DOHH2 (cell line): Measurements from ENCODE around the gene N4BP2.
A peak's percentile ranks its signal among the peaks of the same experiment; 100 is the strongest.

Source experiments
- H3F3A ChIP-seq: fragments of 200-600 bp; sonication (generic), shearing (Covaris generic); 2 replicates; pipeline ENCODE4 v1.6.0; 2016; ENCODE audit warnings: antibody characterized with exemption, mild to moderate bottlenecking; ENCODE audit not compliant: control insufficient read depth, insufficient read depth
- H3K27ac ChIP-seq: fragments of 200-600 bp; sonication (generic); 2 replicates; pipeline ENCODE4 v1.5.1; 2014; ENCODE audit warnings: low read depth, mild to moderate bottlenecking, low read length, moderate library complexity
- H3K27me3 ChIP-seq: fragments of 200-600 bp; sonication (generic); 2 replicates; pipeline ENCODE4 v1.6.1; 2014; ENCODE audit warnings: mild to moderate bottlenecking, low read length, mixed read lengths; ENCODE audit not compliant: control insufficient read depth
- H3K36me3 ChIP-seq: fragments of 200-600 bp; sonication (generic); 2 replicates; pipeline ENCODE4 v1.6.1; 2014; ENCODE audit warnings: mild to moderate bottlenecking, low read length, moderate library complexity, mixed read lengths; ENCODE audit not compliant: control insufficient read depth
- H3K4me1 ChIP-seq: fragments of 200-600 bp; sonication (generic); 2 replicates; pipeline ENCODE4 v1.6.1; 2014; ENCODE audit warnings: mild to moderate bottlenecking, low read length, mixed read lengths; ENCODE audit not compliant: control insufficient read depth
- H3K4me2 ChIP-seq: fragments of 200-600 bp; sonication (generic); 2 replicates; pipeline ENCODE4 v1.6.0; 2014; ENCODE audit warnings: mild to moderate bottlenecking, low read length, moderate library complexity
- H3K4me3 ChIP-seq: fragments of 200-600 bp; sonication (generic); 2 replicates; pipeline ENCODE4 v1.5.1; 2014; ENCODE audit warnings: mild to moderate bottlenecking, low read length, mixed read lengths
- H3K79me2 ChIP-seq: fragments of 200-600 bp; sonication (generic); 2 replicates; pipeline ENCODE4 v1.6.1; 2014; ENCODE audit warnings: mild to moderate bottlenecking, low read length, mixed read lengths; ENCODE audit not compliant: control insufficient read depth
- H3K9me2 ChIP-seq: fragments of 200-600 bp; sonication (generic); replicated peaks from 2 replicates; pipeline ENCODE4 v1.6.1; 2014; ENCODE audit warnings: mild to moderate bottlenecking, low read length, mixed read lengths; ENCODE audit not compliant: control insufficient read depth
- H3K9me3 ChIP-seq: fragments of 200-600 bp; sonication (generic); 2 replicates; pipeline ENCODE4 v1.6.1; 2014; ENCODE audit warnings: antibody characterized with exemption, low read length, mixed read lengths; ENCODE audit not compliant: control insufficient read depth, insufficient read depth
- H4K20me1 ChIP-seq: fragments of 200-600 bp; sonication (generic); 2 replicates; pipeline ENCODE4 v1.6.0; 2014; ENCODE audit warnings: low read depth, mild to moderate bottlenecking, antibody characterized with exemption, low read length, moderate library complexity; ENCODE audit not compliant: control insufficient read depth, insufficient read depth
- EZH2phosphoT487 ChIP-seq: fragments of 200-600 bp; sonication (generic); IDR thresholded peaks from 2 replicates; pipeline ENCODE4 v1.6.1; 2017; ENCODE audit warnings: borderline replicate concordance, mild to moderate bottlenecking, antibody characterized with exemption, low read length, moderate library complexity, mixed read lengths
- TF ChIP-seq, protein P1 (sequence below): fragments of 200-600 bp; sonication (generic); IDR thresholded peaks from one replicate; pipeline ENCODE4 v1.5.1; 2014; ENCODE audit warnings: antibody characterized with exemption, mild to moderate bottlenecking, low read depth, low read length; ENCODE audit not compliant: poor library complexity, severe bottlenecking

N4BP2 gene

GRCh38 chr4:40193578-40193977 lies 136.9 kb downstream of the N4BP2 start:
- no peaks in the 10 kb centered on the region for H3K27me3 ChIP-seq
- peaks cover 42% of the 10 kb centered on the region for H3K36me3 ChIP-seq
- H3K27ac ChIP-seq: peak overlapping the region; percentile 100
- peaks cover 71% of the 10 kb centered on the region for H3K4me1 ChIP-seq
- peaks cover 100% of the 10 kb centered on the region for H3K79me2 ChIP-seq
- H4K20me1 ChIP-seq: peaks cover 3% of the 10 kb centered on the region; the same call in 1 of the 2 replicates
- no peak for TF ChIP-seq EZH2phosphoT487
- TF ChIP-seq, protein P1, sequence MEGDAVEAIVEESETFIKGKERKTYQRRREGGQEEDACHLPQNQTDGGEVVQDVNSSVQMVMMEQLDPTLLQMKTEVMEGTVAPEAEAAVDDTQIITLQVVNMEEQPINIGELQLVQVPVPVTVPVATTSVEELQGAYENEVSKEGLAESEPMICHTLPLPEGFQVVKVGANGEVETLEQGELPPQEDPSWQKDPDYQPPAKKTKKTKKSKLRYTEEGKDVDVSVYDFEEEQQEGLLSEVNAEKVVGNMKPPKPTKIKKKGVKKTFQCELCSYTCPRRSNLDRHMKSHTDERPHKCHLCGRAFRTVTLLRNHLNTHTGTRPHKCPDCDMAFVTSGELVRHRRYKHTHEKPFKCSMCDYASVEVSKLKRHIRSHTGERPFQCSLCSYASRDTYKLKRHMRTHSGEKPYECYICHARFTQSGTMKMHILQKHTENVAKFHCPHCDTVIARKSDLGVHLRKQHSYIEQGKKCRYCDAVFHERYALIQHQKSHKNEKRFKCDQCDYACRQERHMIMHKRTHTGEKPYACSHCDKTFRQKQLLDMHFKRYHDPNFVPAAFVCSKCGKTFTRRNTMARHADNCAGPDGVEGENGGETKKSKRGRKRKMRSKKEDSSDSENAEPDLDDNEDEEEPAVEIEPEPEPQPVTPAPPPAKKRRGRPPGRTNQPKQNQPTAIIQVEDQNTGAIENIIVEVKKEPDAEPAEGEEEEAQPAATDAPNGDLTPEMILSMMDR: no peak
- H3K4me3 ChIP-seq: peak overlapping the region; percentile 90
- no peaks in the 10 kb centered on the region for H3K9me2 ChIP-seq
- peak overlapping the region; percentile 99 for H3K4me2 ChIP-seq
- H3K9me3 ChIP-seq: no peaks in the 10 kb centered on the region
- H3F3A ChIP-seq: peaks cover 71% of the 10 kb centered on the region

- H3K4me2 ChIP-seq: peak overlapping the region; percentile 99
These were observed 138.0 kb downstream of the N4BP2 start for GRCh38 chr4:40194602-40195161.

GRCh38 chr4:40195182-40196177 lies 138.8 kb downstream of the N4BP2 start:
- H3K27ac ChIP-seq: peak overlapping the region; percentile 100
- H3K36me3 ChIP-seq: peaks cover 61% of the 10 kb centered on the region
- no peaks in the 10 kb centered on the region for H3K9me2 ChIP-seq
- peaks cover 52% of the 10 kb centered on the region for H3K4me1 ChIP-seq
- peaks cover 5% of the 10 kb centered on the region; the same call in 1 of the 2 replicates for H4K20me1 ChIP-seq
- H3K4me3 ChIP-seq: peak overlapping the region; percentile 90
- no peaks in the 10 kb centered on the region for H3K27me3 ChIP-seq
- TF ChIP-seq, protein P1: no peak
- TF ChIP-seq EZH2phosphoT487: no peak
- H3K79me2 ChIP-seq: peaks cover 100% of the 10 kb centered on the region
- H3F3A ChIP-seq: peaks cover 81% of the 10 kb centered on the region
- H3K4me2 ChIP-seq: peak overlapping the region; percentile 99
- H3K9me3 ChIP-seq: no peaks in the 10 kb centered on the region

More at GRCh38 chr4:40194602-40195161, 138.0 kb downstream of the N4BP2 start:
- peaks cover 81% of the 10 kb centered on the region for H3F3A ChIP-seq
- H4K20me1 ChIP-seq: peaks cover 5% of the 10 kb centered on the region; the same call in 1 of the 2 replicates
- no peaks in the 10 kb centered on the region for H3K27me3 ChIP-seq
- H3K9me3 ChIP-seq: no peaks in the 10 kb centered on the region
- peaks cover 60% of the 10 kb centered on the region for H3K4me1 ChIP-seq
- peaks cover 100% of the 10 kb centered on the region for H3K79me2 ChIP-seq
- no peak for TF ChIP-seq EZH2phosphoT487
- TF ChIP-seq, protein P1: no peak
- peak overlapping the region; percentile 90 for H3K4me3 ChIP-seq
- no peaks in the 10 kb centered on the region for H3K9me2 ChIP-seq
- H3K36me3 ChIP-seq: peaks cover 53% of the 10 kb centered on the region
- peak overlapping the region; percentile 100 for H3K27ac ChIP-seq
